A673 (cell line): Measurements from ENCODE around the gene VRTN. TPM values are rescaled to one million over a fixed set of nuclear protein-coding genes. Genes with fewer than 3 reads are reported as not detected.

Experiments used
- BruUV-seq: library from RNA; stranded (reverse); fragments of 400-500 nt; replicated peaks from 2 replicates; lab custom pipeline; 2021; lab: Mats Ljungman, UMichigan
- CTCF ChIA-PET: fragments of 300-600 bp; sonication (Branson Sonifier 250); formaldehyde crosslinking; loops from one replicate; lab custom pipeline; 2022; ENCODE audit warnings: antibody characterized with exemption; lab: Charles Lee
- POLR2A ChIA-PET: fragments of 300-600 bp; sonication (Branson Sonifier 250); formaldehyde crosslinking; loops from one replicate; lab custom pipeline; 2022; ENCODE audit warnings: antibody characterized with exemption; ENCODE audit not compliant: low non-redundant PET; lab: Charles Lee
- DNase-seq: peaks from one replicate; pipeline ENCODE4 v3.0.0-alpha.2; 2015; ENCODE audit warnings: low spot score
- H3K27ac ChIP-seq: fragments of 200-600 bp; sonication (generic); 2 replicates; pipeline ENCODE4 v1.5.1; 2016; ENCODE audit warnings: mixed run types, low read depth, mild to moderate bottlenecking, mixed read lengths, antibody characterized with exemption, low read length; ENCODE audit not compliant: poor library complexity, severe bottlenecking
- H3K27me3 ChIP-seq: fragments of 200-600 bp; sonication (generic); replicated peaks from 2 replicates; pipeline ENCODE4 v1.6.1; 2017; ENCODE audit warnings: mixed run types, low read depth, mild to moderate bottlenecking, mixed read lengths, antibody characterized with exemption, low read length; ENCODE audit not compliant: insufficient read depth, poor library complexity
- H3K36me3 ChIP-seq: fragments of 200-600 bp; sonication (generic); 2 replicates; pipeline ENCODE4 v1.6.1; 2016; ENCODE audit warnings: mixed run types, mild to moderate bottlenecking, mixed read lengths, antibody characterized with exemption, low read length; ENCODE audit not compliant: insufficient read depth, poor library complexity, severe bottlenecking
- H3K4me1 ChIP-seq: fragments of 200-600 bp; sonication (generic); 2 replicates; pipeline ENCODE4 v1.6.1; 2017; ENCODE audit warnings: mixed run types, mild to moderate bottlenecking, mixed read lengths, antibody characterized with exemption, low read length; ENCODE audit not compliant: insufficient read depth, poor library complexity, severe bottlenecking
- H3K4me3 ChIP-seq: fragments of 200-600 bp; sonication (generic); 2 replicates; pipeline ENCODE4 v1.5.1; 2016; ENCODE audit warnings: low read depth, mixed run types, mild to moderate bottlenecking, mixed read lengths, low read length; ENCODE audit not compliant: poor library complexity, severe bottlenecking
- H3K9me3 ChIP-seq: fragments of 200-600 bp; sonication (generic); 2 replicates; pipeline ENCODE4 v1.6.1; 2016; ENCODE audit warnings: mixed run types, low read depth, mild to moderate bottlenecking, mixed read lengths, antibody characterized with exemption, low read length; ENCODE audit not compliant: poor library complexity, severe bottlenecking
- EZH2 ChIP-seq: fragments of 200-600 bp; sonication (generic); IDR thresholded peaks from 2 replicates; pipeline ENCODE4 v1.6.1; 2017; ENCODE audit warnings: borderline replicate concordance, low read depth, mild to moderate bottlenecking, mixed read lengths, antibody characterized with exemption, low read length; ENCODE audit not compliant: poor library complexity, severe bottlenecking
- intact Hi-C: fragments of 100-400 bp; cut with micrococcal nuclease; formaldehyde crosslinking; loops from one replicate; pipeline ENCODE4 v1.10.0; 2022; ENCODE audit not compliant: unreplicated experiment
- total RNA-seq: library from RNA; stranded (reverse); gene quantifications from 2 replicates; pipeline ENCODE4 v1.2.3, GENCODE V29; 2021
- TF ChIP-seq, protein P1 (sequence below): fragments of 300-800, 200-600 bp; sonication (generic); conservative IDR thresholded peaks from 2 replicates; pipeline ENCODE4 v1.5.1; 2017; ENCODE audit warnings: low read depth, mild to moderate bottlenecking, antibody characterized with exemption, low read length, moderate library complexity, mixed read lengths

VRTN gene
- total RNA-seq, 1 experiment from 2014 or later: not detected

DNA sequence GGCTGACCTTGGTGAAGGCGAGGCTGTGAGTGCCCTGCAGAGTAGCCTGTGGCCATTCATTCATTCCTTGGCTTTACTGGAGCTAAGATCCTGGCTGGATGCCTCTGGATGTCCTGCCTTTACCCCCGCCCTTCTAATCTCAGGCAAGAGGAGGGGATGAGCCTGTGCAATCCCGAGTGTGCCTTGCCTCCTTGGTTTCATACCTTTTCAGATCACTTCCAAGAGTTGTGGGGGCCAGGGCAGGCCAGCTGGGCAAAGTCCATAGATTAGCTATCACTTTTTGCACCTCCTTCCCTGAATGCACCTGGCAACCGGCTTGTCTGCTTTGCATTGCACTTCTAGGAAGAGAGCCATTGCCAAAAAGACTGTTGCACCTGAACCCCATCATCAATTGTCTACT is 1.5 kb downstream of the VRTN start:
- no peak overlapping the region for H3K4me3 ChIP-seq
- intact Hi-C loops: no loop called here
- no peak overlapping the region for H3K27ac ChIP-seq
- TF ChIP-seq EZH2: no peak
- TF ChIP-seq, protein P1, sequence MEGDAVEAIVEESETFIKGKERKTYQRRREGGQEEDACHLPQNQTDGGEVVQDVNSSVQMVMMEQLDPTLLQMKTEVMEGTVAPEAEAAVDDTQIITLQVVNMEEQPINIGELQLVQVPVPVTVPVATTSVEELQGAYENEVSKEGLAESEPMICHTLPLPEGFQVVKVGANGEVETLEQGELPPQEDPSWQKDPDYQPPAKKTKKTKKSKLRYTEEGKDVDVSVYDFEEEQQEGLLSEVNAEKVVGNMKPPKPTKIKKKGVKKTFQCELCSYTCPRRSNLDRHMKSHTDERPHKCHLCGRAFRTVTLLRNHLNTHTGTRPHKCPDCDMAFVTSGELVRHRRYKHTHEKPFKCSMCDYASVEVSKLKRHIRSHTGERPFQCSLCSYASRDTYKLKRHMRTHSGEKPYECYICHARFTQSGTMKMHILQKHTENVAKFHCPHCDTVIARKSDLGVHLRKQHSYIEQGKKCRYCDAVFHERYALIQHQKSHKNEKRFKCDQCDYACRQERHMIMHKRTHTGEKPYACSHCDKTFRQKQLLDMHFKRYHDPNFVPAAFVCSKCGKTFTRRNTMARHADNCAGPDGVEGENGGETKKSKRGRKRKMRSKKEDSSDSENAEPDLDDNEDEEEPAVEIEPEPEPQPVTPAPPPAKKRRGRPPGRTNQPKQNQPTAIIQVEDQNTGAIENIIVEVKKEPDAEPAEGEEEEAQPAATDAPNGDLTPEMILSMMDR: no peak
- CTCF ChIA-PET: no interaction called here
- POLR2A ChIA-PET: interaction anchor here (0.6 kb wide), 1 partner anchor 24 kb away, joined by 12 read pairs; no protein-coding TSS in a partner anchor
- DNase-seq: no peak
- no peaks in the 10 kb centered on the region for H3K36me3 ChIP-seq
- no peaks in the 10 kb centered on the region for H3K27me3 ChIP-seq
- H3K4me1 ChIP-seq: no peaks in the 10 kb centered on the region
- H3K9me3 ChIP-seq: no peaks in the 10 kb centered on the region
- no TSS peak for BruUV-seq

DNA sequence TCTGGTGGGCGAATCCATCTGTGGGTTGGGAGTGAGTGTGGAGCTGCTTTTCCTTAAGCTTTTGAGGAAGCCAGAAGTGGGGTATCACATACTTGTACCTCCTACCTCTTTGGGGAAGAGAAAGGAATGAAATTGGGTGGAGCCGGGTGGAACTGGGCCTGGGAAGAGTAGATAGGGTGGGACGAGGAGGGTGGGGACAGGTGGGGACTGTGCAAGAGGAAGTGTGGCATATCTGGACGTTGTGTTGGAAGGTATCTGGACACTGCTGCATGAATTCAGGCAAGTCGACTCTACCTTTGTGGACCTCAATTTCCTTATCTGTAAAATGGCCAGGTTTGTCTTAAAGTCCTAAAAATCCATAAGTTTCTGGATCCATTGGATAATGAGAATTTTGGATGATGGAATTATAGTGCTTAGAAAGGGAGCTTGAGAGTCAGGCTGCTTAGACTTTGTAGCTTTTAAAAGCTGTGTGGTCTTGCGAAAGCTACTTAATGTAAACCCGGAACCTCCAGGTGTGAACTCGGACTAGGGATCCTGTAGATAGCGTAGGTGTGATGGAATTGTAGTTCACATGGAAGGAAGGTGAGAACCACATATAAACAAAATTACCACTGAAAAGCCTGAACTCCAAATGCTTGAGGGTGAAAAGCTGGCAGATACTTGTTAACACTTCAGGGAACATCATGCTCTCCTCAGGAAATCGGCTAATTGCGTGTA is 2.1 kb downstream of the VRTN start:
- no TSS peak for BruUV-seq
- Histone ChIP-seq H3K27ac (no peak overlapping the region), H3K36me3 (no peaks in the 10 kb centered on the region), H3K9me3 (no peaks in the 10 kb centered on the region), H3K4me1 (no peaks in the 10 kb centered on the region), H3K4me3 (no peak overlapping the region), H3K27me3 (no peaks in the 10 kb centered on the region)
- DNase-seq: no peak
- ChIA-PET CTCF (interaction anchor here (0.7 kb wide), 1 partner anchor 41 kb away, joined by 16 read pairs; no protein-coding TSS in a partner anchor), POLR2A (interaction anchor here (0.6 kb wide), 1 partner anchor 23 kb away, joined by 12 read pairs; no protein-coding TSS in a partner anchor)
- TF ChIP-seq, protein P1: no peak
- TF ChIP-seq EZH2: no peak
- intact Hi-C loops: no loop called here

DNA sequence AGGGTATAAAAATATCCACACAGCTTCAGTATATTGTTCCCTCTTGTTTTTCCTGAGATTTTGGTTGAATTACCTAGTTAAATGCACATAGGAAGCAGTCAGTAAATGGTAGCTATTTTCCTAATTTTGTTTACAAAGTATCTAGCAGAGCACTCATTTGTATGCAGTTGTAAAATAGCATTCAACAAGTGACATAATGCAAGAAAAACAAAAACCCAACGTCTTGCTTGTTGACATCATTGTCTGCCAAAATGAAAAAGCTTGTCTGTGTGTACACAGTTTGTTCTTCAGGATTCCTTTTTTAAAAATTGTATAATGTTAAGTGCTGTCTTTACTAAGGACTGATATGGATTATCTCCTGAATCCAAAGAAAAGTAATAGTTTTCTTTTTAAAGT is 2.7 kb downstream of the VRTN start:
- Histone ChIP-seq H3K36me3 (no peaks in the 10 kb centered on the region), H3K4me3 (no peak overlapping the region), H3K27me3 (no peaks in the 10 kb centered on the region), H3K9me3 (no peaks in the 10 kb centered on the region), H3K27ac (no peak overlapping the region), H3K4me1 (no peaks in the 10 kb centered on the region)
- no TSS peak for BruUV-seq
- CTCF ChIA-PET: interaction anchor here (0.7 kb wide), 1 partner anchor 42 kb away, joined by 16 read pairs; no protein-coding TSS in a partner anchor
- TF ChIP-seq, protein P1: no peak
- no peak for TF ChIP-seq EZH2
- POLR2A ChIA-PET: no interaction called here
- intact Hi-C loops: no loop called here
- DNase-seq: no peak
